Measurements from ENCODE around the gene KRT78. TPM values are rescaled to one million over a fixed set of nuclear protein-coding genes. Genes with fewer than 3 reads are reported as not detected.

Gene KRT78
- total RNA-seq, 1 donor from 2014 or later = not detected

- Mint-ChIP-seq H3K27ac (ENCODE audit: unreplicated experiment) (no peak overlapping the region), H3K36me3 (ENCODE audit: low read depth, unreplicated experiment) (no peaks in the 10 kb centered on the region), H3K27me3 (ENCODE audit: unreplicated experiment) (peaks cover 2% of the 10 kb centered on the region), H3K4me3 (ENCODE audit: unreplicated experiment) (no peak overlapping the region), H3K4me1 (ENCODE audit: unreplicated experiment) (no peaks in the 10 kb centered on the region), H3K9me3 (ENCODE audit: unreplicated experiment) (no peaks in the 10 kb centered on the region)
- TF ChIP-seq, protein P1, sequence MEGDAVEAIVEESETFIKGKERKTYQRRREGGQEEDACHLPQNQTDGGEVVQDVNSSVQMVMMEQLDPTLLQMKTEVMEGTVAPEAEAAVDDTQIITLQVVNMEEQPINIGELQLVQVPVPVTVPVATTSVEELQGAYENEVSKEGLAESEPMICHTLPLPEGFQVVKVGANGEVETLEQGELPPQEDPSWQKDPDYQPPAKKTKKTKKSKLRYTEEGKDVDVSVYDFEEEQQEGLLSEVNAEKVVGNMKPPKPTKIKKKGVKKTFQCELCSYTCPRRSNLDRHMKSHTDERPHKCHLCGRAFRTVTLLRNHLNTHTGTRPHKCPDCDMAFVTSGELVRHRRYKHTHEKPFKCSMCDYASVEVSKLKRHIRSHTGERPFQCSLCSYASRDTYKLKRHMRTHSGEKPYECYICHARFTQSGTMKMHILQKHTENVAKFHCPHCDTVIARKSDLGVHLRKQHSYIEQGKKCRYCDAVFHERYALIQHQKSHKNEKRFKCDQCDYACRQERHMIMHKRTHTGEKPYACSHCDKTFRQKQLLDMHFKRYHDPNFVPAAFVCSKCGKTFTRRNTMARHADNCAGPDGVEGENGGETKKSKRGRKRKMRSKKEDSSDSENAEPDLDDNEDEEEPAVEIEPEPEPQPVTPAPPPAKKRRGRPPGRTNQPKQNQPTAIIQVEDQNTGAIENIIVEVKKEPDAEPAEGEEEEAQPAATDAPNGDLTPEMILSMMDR (IDR thresholded peaks at IDR 0.05; ENCODE audit: unreplicated experiment) = no peak
- no peak for DNase-seq (ENCODE audit: low spot score)
Observed at GRCh38 chr12:52798671-52799504, 49.9 kb downstream of the KRT78 start.

DNA sequence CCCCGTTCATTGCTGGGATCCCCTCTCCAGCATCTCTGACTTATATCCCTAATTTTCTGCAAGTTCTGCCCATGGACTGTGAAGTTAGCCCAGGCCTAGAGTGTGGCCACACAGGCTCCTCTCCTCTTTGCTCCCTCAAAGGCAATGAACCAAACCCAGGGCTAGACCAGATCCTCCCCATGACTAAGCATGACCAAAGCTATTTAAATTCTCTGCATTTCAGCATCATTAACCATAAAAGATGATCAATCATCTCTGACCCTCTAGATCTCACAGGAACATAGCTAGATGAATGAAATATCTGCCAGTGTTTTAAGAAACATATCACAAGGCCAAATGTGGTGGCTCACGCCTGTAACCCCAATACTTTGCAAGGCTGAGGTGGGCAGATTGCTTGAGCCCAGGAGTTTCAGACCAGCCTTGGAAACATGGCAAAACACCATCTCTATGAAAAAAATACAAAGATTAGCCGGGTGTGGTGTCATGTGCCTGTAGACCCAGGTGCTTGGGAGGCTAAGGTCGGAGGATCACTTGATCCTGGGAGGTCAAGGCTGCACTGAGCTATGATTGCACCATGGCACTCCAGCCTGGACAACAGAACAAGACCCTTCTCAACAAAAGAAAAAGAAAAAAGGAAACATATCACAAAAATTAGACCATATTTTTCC is 50.7 kb downstream of the KRT78 start:
- no peaks in the 10 kb centered on the region for H3K4me1 Mint-ChIP-seq (ENCODE audit: unreplicated experiment)
- TF ChIP-seq, protein P1 (IDR thresholded peaks at IDR 0.05; ENCODE audit: unreplicated experiment) = no peak
- H3K27me3 Mint-ChIP-seq (ENCODE audit: unreplicated experiment) = peaks cover 2% of the 10 kb centered on the region
- no peaks in the 10 kb centered on the region for H3K36me3 Mint-ChIP-seq (ENCODE audit: low read depth, unreplicated experiment)
- no peak overlapping the region for H3K27ac Mint-ChIP-seq (ENCODE audit: unreplicated experiment)
- no peaks in the 10 kb centered on the region for H3K9me3 Mint-ChIP-seq (ENCODE audit: unreplicated experiment)
- H3K4me3 Mint-ChIP-seq (ENCODE audit: unreplicated experiment) = no peak overlapping the region
- no peak for DNase-seq (ENCODE audit: low spot score)

- TF ChIP-seq, protein P1 (IDR thresholded peaks at IDR 0.05; ENCODE audit: unreplicated experiment) = no peak
- DNase-seq (ENCODE audit: low spot score) = no peak
- Mint-ChIP-seq H3K36me3 (ENCODE audit: low read depth, unreplicated experiment) (no peaks in the 10 kb centered on the region), H3K4me1 (ENCODE audit: unreplicated experiment) (no peaks in the 10 kb centered on the region), H3K4me3 (ENCODE audit: unreplicated experiment) (no peak overlapping the region), H3K27ac (ENCODE audit: unreplicated experiment) (no peak overlapping the region), H3K27me3 (ENCODE audit: unreplicated experiment) (peaks cover 2% of the 10 kb centered on the region), H3K9me3 (ENCODE audit: unreplicated experiment) (no peaks in the 10 kb centered on the region)
Observed at GRCh38 chr12:52797529-52797894, 51.3 kb downstream of the KRT78 start.

DNA sequence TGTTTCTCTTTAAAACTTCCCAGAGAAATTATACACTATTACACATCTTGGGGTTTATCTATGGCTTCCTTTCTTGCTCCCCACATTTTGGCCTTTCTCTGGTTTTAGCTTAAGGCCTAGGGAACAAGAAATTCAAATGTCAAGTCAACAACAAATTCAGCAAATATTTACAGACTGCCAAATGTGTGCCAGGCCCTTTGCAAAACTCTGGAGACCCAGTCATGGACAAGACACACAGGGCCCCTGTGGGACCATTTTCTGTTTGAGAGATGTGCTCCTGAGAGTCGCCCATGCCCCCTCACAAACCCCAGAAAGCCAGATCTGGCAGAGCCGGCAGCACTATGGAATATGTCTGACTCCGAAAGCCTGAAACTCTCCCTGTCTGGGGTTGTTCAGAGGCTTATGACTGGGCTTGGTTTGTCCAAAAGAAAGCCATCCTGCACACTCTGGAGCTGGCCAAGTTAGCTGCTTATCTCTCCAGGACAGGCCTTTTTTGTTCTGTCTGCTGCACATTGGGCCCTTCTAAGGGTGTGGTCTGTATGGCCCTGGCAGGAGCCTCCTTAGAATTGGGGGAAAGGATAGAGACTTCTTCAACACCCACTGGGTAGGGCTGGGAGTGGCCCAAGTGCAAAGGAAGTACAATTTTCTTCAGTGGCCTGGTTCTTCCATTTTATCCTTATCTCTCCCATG is 51.8 kb downstream of the KRT78 start:
- no peak for DNase-seq (ENCODE audit: low spot score)
- TF ChIP-seq, protein P1 (IDR thresholded peaks at IDR 0.05; ENCODE audit: unreplicated experiment) = no peak
- Mint-ChIP-seq H3K36me3 (ENCODE audit: low read depth, unreplicated experiment) (no peaks in the 10 kb centered on the region), H3K9me3 (ENCODE audit: unreplicated experiment) (no peaks in the 10 kb centered on the region), H3K27me3 (ENCODE audit: unreplicated experiment) (peaks cover 2% of the 10 kb centered on the region), H3K4me3 (ENCODE audit: unreplicated experiment) (no peak overlapping the region), H3K4me1 (ENCODE audit: unreplicated experiment) (no peaks in the 10 kb centered on the region), H3K27ac (ENCODE audit: unreplicated experiment) (no peak overlapping the region)

Data from endothelial cell (in vitro differentiated cells).